ENCODE data around the gene MSI2.

The MSI2 gene

DNA sequence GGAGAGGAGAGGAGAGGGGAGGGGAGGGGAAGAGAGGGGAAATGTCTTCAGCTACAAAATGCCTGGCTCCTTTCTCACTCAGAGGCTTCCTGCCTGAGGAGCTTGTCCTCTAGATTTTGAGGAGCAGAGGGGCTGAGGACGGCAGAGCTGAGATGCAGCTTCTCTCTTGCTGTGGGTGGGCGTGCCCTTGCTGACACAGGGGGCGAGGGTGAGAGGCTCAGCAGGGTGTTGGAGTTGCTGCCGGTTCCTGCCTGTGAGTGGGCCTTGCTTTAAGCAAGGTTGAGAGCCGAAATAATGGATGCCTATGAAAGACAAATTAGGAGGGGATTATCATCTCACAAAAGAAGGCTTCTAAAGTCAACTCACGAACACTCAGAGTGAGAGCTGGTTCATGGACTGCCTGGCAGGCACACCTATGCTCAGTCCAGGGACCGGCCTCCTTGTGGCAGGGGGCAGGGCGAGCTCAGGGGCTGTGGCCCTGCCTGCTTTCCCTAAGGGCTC, 215.6 kb downstream of the MSI2 start:
- Mint-ChIP-seq H3K9me3 (no peaks in the 10 kb centered on the region), H3K4me3 (no peak overlapping the region), H3K27ac (no peak overlapping the region), H3K36me3 (peaks cover 8% of the 10 kb centered on the region), H3K27me3 (no peaks in the 10 kb centered on the region), H3K4me1 (peaks cover 12% of the 10 kb centered on the region)
- DNase-seq (ENCODE audit: low spot score in 2 of 2) = no peak
- no peak for ATAC-seq (ENCODE audit: low read depth)

DNA sequence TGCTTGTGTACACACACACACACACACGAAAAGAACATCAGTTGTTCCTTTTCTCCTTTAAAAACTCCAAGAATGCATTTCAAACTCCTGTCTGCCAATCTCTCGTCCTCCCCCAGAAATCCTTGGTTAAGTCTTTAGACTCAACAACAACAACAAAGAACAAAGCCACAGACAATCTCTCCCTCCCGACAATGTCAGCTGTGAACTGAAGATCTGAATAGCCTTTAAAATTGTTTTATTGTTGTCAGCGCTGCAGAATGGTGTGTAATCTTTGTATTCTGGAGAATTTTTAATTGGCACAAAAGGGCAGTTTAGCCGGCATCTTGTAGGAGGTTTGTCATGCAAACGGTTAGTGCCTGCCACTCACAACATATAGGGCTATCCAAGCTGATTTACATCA, 219.5 kb downstream of the MSI2 start:
- Mint-ChIP-seq H3K4me1 (peaks cover 3% of the 10 kb centered on the region), H3K27ac (no peak overlapping the region), H3K9me3 (no peaks in the 10 kb centered on the region), H3K4me3 (no peak overlapping the region), H3K36me3 (peaks cover 9% of the 10 kb centered on the region), H3K27me3 (no peaks in the 10 kb centered on the region)
- no peak for DNase-seq (ENCODE audit: low spot score in 2 of 2)
- ATAC-seq (ENCODE audit: low read depth) = no peak

DNA sequence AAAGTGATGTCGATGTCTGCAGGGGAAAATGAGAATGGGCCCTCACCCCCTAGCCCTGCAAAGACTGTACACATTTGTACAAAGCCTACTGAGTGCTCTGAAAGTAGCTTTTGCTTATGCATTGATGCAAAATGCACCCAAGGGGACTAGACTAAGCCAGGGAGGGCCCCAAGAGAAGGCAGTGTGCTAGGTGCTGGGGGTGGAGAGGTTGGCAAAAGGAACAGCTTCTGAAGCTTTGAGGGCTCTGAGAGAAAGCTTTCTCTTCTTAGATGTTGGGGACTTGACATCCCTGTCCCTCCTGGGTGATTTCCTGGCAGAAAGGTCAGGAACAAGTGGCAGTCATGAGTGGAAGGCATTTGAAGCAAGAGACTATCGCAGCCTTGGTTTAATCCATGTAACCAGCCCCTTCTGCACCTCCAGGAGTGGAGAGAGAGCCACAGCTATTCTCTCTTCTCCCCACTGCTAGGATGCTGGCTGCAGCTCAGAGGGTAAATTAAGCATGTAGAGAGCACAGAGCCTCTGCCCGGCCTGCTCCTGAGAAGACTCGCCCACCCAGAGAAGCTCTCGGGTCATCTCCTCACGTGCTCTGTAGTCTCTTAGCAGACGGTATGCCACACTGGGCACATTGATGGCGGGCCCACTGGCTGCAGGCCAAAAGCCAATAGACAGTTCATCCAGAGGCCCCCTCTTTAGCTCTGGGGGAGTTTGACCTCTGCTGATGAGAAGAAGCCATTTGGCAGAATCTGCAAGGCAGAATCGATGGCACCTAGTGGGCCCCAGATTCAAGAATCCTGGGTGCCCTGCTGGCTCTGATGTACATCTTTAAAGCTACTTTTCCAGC, 221.4 kb downstream of the MSI2 start:
- peaks cover 6% of the 10 kb centered on the region for H3K4me1 Mint-ChIP-seq
- H3K36me3 Mint-ChIP-seq = peaks cover 10% of the 10 kb centered on the region
- DNase-seq (ENCODE audit: low spot score in 2 of 2) (no peak), ATAC-seq (ENCODE audit: low read depth) (no peak)
- H3K27me3 Mint-ChIP-seq = no peaks in the 10 kb centered on the region
- H3K27ac Mint-ChIP-seq = no peak overlapping the region
- H3K9me3 Mint-ChIP-seq = no peaks in the 10 kb centered on the region
- H3K4me3 Mint-ChIP-seq = no peak overlapping the region

DNA sequence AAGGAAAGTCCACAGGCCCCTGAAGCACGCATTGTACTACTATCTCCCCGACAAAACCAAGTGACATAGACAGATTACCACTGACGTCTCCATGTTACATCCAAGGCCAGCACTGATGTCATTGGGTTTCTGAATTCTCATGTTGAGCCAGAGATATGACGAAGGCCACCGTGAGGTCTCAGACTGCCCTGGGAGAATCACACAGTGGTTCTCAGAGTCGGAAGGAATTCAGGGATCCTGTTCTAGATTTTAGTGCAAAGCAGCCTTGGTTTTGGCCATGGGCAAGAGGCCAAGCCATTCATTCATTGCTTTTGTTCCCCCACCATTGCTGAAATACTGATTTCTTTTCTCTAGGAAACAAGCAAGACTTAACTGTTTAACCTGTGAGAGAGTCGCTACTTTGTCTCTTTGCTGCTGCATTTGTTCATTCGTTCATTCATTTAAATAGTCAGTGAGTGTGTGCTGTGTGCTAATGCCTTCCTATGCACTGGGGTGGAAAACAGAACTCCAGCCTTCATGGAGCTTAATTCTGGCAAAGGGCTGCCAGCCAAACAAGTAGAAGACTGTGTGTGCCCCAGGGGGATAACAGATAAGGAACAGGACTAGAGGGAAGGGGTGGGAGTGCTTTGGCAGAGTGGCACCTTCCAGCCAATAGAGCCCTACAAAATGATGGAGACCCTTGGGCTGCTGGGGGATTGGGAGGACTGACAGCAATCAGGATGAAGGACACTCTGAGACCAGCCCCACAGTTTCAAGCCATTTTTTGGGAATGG, 222.3 kb downstream of the MSI2 start:
- H3K27ac Mint-ChIP-seq = no peak overlapping the region
- ATAC-seq (ENCODE audit: low read depth) = no peak
- no peaks in the 10 kb centered on the region for H3K27me3 Mint-ChIP-seq
- peaks cover 9% of the 10 kb centered on the region for H3K4me1 Mint-ChIP-seq
- no peak for DNase-seq (ENCODE audit: low spot score in 2 of 2)
- peaks cover 10% of the 10 kb centered on the region for H3K36me3 Mint-ChIP-seq
- no peak overlapping the region for H3K4me3 Mint-ChIP-seq
- H3K9me3 Mint-ChIP-seq = no peaks in the 10 kb centered on the region

DNA sequence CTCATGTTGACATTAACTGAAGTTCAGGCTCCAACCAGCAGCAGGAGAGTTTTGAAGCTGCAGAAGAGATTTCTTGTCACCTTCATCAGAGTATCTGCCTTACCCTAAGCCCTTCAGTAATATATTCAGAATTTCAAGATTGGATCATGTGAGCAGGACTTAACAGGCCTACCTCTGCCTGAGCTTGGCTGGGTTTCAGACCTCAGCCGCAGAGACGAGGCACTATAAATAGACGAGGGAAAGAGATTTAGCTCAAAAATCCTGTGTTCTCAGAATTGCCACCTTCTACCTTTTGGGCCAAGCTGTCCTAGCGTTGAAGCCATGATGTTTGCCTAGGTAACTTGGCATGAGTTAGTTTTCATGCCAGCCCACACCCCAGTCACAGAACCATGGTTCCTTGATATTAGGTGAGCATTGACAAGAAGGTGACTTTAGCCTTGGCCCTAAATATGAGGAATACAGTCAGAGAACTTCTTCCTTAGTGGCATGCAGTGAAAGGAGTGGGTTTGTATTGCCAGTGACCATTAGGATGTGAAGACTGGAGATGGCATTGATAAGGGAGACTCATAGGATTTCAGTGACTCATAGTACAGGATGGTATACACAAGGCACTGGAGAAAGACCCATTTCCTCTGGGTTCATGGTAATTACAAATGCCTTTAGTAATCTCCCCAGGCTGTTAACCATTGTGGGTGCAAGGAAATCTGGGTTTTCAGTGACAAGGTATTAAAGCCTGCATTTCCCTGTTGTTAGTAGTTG, 224.3 kb downstream of the MSI2 start:
- ATAC-seq (ENCODE audit: low read depth) = no peak
- H3K27ac Mint-ChIP-seq = no peak overlapping the region
- H3K36me3 Mint-ChIP-seq = peaks cover 10% of the 10 kb centered on the region
- peaks cover 24% of the 10 kb centered on the region for H3K4me1 Mint-ChIP-seq
- no peaks in the 10 kb centered on the region for H3K27me3 Mint-ChIP-seq
- no peak for DNase-seq (ENCODE audit: low spot score in 2 of 2)
- no peak overlapping the region for H3K4me3 Mint-ChIP-seq
- no peaks in the 10 kb centered on the region for H3K9me3 Mint-ChIP-seq

DNA sequence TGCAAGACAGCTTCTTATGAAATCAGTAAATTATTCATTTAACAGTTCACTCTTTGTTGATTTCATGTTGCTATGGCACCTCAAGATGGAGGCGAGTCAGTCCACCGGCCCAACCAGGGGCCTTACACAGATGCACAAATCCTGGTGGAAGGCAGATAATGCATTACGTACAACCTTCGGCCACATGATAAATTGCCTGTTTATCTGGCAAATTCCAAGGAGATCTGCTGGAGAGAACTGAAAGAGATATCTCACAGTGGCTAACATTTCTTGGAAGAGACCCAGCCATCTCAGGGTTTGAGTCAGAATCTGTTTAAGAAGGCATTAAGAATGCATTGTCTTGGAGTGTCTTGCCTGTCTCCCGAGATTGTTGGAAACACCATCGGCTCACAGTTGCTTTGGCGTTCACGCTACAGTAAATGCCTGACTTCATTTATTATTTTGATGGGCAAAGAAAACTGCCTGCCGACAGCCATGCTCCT, 225.6 kb downstream of the MSI2 start:
- Mint-ChIP-seq H3K9me3 (no peaks in the 10 kb centered on the region), H3K36me3 (peaks cover 7% of the 10 kb centered on the region), H3K27ac (no peak overlapping the region), H3K4me1 (peaks cover 35% of the 10 kb centered on the region), H3K4me3 (no peak overlapping the region), H3K27me3 (no peaks in the 10 kb centered on the region)
- no peak for DNase-seq (ENCODE audit: low spot score in 2 of 2)
- ATAC-seq (ENCODE audit: low read depth) = no peak

DNA sequence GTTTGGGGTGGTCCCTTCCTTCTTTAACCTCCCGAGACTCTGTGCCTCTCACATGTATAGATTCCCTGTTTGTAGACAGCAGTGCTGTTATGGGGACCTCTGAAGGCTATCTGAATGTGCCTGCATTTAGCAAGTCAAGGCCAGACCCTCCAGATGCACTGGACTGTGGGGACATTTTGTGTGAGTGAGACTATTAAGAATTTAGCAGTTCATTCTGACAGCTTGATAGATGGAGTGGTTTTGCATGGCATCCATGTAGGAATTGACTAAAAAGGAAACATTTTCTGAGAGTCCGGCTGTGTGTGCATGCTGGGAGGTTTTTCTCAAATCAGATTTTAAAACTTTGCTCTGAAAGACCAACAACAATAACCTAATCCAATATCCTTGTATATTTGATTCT, 226.3 kb downstream of the MSI2 start:
- Mint-ChIP-seq H3K27ac (peak overlapping the region; percentile 32), H3K27me3 (no peaks in the 10 kb centered on the region), H3K36me3 (peaks cover 7% of the 10 kb centered on the region), H3K9me3 (no peaks in the 10 kb centered on the region), H3K4me1 (peaks cover 41% of the 10 kb centered on the region), H3K4me3 (no peak overlapping the region)
- DNase-seq (ENCODE audit: low spot score in 2 of 2) (no peak), ATAC-seq (ENCODE audit: low read depth) (no peak)

DNA sequence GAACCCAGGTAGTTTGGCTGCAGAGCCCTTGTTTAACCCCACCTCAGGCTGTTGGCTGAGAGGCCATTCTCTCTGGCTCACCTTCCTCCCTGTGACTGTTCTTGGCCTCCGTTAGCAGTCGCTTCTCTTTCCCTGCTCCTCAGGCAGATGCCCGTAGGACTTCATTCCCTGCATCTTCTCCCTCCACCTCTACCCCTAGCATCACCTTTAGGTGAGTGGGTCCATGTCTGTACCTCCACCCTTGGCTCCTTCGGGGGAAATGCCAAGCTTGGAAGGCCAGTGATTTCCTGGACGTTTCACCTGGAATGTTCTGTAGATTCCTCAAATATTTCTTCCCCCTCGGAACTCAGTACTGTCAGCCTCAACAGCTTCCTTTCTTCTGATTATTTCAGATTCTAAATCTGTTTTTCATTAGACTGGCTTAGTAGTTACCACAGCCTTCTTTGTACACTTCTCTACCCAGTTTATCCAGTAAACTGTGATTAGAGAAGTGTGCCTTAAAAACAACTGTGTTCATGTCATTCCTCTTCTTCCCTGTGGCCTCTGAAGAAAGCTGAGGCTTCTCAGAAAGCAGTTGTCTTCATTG, 227.9 kb downstream of the MSI2 start:
- Mint-ChIP-seq H3K4me3 (no peak overlapping the region), H3K9me3 (no peaks in the 10 kb centered on the region), H3K4me1 (peaks cover 42% of the 10 kb centered on the region), H3K36me3 (peaks cover 3% of the 10 kb centered on the region), H3K27me3 (no peaks in the 10 kb centered on the region), H3K27ac (peak overlapping the region; percentile 1)
- no peak for DNase-seq (ENCODE audit: low spot score in 2 of 2)
- ATAC-seq (ENCODE audit: low read depth) = no peak

DNA sequence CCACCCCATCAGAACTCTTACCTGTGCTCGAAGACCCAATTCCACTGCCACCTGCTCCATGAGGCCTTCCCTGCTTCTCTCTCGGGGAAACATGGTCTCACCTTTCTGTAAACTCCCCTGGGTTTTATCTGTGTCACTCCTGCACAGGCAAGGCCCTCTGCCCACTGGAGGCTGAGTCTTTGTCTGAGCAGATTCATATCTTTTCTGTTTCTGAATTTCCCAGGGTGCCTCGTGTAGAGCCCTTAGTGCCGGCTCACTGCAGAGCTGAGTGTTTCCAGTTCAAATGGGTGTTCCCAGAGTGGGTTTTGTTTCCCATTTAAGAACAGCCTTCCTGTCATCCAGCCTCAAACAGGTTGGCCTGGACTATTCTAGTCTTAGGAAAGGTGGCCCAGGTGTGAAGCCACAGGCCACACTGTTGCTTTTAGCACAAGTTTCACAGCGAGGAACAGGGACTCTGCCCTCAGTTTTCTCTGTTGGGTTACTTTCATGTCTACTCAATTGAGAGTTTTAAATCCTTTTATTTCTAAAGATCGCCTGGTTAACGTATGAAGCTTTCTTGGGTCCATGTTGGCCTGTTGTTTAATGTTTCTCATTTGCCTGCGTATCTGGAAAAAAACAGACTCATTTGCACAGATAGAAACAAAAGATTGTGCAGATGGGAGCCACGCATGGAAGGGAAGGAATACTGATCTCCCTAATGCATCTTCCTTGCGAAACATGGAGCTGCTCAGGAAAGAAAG, 228.7 kb downstream of the MSI2 start:
- H3K27me3 Mint-ChIP-seq = no peaks in the 10 kb centered on the region
- DNase-seq (ENCODE audit: low spot score in 2 of 2) (no peak), ATAC-seq (ENCODE audit: low read depth) (no peak)
- peaks cover 3% of the 10 kb centered on the region for H3K36me3 Mint-ChIP-seq
- H3K27ac Mint-ChIP-seq = peak overlapping the region; percentile 1
- H3K4me1 Mint-ChIP-seq = peaks cover 42% of the 10 kb centered on the region
- no peaks in the 10 kb centered on the region for H3K9me3 Mint-ChIP-seq
- no peak overlapping the region for H3K4me3 Mint-ChIP-seq

DNA sequence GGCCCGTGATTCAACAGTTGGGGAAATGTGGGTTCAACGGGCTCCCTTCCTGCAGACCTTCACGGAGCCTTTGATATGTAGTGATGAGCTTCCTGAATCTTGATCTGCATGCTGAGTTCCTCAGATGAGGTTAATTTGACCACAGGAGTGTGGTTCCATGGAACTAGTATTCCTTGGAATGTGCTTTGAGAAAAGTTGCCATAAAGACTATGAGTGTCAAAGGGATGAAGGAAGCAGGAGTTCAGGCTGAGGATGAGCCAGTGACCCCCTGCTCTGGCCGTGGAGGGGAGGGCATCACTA, 229.2 kb downstream of the MSI2 start:
- H3K36me3 Mint-ChIP-seq = peaks cover 3% of the 10 kb centered on the region
- ATAC-seq (ENCODE audit: low read depth) (no peak), DNase-seq (ENCODE audit: low spot score in 2 of 2) (no peak)
- H3K27ac Mint-ChIP-seq = peak overlapping the region; percentile 1
- peak overlapping the region; percentile 8 for H3K4me3 Mint-ChIP-seq
- no peaks in the 10 kb centered on the region for H3K27me3 Mint-ChIP-seq
- no peaks in the 10 kb centered on the region for H3K9me3 Mint-ChIP-seq
- H3K4me1 Mint-ChIP-seq = peaks cover 45% of the 10 kb centered on the region

DNA sequence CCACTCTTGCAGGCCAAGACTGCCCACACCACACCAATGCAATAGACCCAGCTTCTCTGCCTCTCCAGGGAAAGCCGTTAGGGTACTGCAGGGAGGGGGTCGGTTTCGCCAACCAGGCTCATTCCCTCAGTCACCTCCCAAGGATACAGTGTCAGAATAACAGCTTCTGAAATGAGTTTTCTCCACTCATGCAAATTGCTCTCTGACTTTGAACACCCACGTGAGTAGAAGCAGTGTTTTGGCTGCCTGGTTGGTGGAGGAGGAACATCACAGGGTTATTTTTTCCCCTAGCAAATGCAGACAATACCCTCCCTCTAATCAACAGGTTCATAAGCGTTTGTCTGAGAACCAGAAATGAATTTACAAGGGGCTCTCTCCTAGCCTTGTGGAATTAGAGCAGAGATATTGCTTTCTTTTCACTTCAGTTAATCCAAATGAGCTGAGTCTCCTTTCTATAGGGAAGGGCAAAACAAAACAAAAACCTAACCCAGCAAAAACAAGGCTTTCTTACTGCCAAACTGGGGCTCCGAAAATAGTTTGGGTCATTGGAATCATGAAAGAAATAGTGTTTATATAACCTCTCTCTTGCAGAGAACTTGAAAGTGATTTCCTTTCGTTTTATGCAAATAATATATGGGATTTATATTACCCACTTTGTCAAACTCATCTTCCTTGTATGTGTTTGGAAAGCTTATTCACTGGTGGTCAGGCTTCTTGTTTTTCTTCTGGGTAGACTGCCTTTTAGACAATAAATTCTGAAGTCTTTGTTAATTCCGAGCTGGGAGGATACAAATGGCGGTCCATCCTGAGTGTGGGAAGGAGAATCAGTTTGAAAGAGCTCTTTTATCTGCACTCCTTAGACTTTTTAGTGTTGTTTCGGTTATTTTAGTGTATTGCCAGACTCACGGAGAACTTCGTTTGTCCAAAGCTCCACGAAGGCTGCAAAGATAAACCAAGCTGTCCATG, 229.9 kb downstream of the MSI2 start:
- no peaks in the 10 kb centered on the region for H3K27me3 Mint-ChIP-seq
- H3K36me3 Mint-ChIP-seq = peaks cover 1% of the 10 kb centered on the region
- DNase-seq (ENCODE audit: low spot score in 2 of 2) (no peak), ATAC-seq (ENCODE audit: low read depth) (peak; percentile 34)
- no peaks in the 10 kb centered on the region for H3K9me3 Mint-ChIP-seq
- no peak overlapping the region for H3K4me3 Mint-ChIP-seq
- H3K4me1 Mint-ChIP-seq = peaks cover 47% of the 10 kb centered on the region
- H3K27ac Mint-ChIP-seq = peak overlapping the region; percentile 1

DNA sequence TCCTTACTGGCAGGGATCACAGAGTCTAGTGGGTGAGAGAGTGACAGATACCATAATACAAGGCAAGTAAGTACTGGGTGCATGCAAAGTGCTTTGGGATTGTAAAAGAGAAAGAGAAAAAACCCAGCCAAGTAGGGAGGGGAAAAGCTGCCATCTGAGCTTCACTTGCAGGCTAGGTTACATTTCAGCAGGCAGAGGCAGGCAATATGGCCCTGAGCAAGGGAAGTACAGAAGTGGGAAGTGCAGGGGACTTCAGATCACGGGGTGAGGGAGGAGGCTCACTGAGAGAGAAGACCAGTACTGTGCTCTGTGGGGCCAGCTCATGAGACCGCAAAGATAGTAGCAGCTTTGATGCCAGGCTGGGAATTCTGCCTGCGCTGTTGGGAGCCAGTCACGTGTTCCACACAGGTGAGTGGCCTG, 230.6 kb downstream of the MSI2 start:
- peak; percentile 64 for ATAC-seq (ENCODE audit: low read depth)

More for the DNA sequence above, 230.6 kb downstream of the MSI2 start:
- Mint-ChIP-seq H3K9me3 (no peaks in the 10 kb centered on the region), H3K4me3 (no peak overlapping the region), H3K4me1 (peaks cover 49% of the 10 kb centered on the region), H3K27ac (no peak overlapping the region), H3K27me3 (no peaks in the 10 kb centered on the region), H3K36me3 (no peaks in the 10 kb centered on the region)
- no peak for DNase-seq (ENCODE audit: low spot score in 2 of 2)

All from memory B cell (primary cell).